KOPT-K1 (cell line): ENCODE measurements around the gene PAQR9.

Experiments used
- H3K27ac ChIP-seq: fragments of 200-600 bp; sonication (generic); 2 replicates; pipeline ENCODE4 v1.5.1; 2016; ENCODE audit warnings: antibody characterized with exemption, mild to moderate bottlenecking, low read depth, low read length; ENCODE audit not compliant: poor library complexity, severe bottlenecking
- H3K36me3 ChIP-seq: fragments of 200-600 bp; sonication (generic); 2 replicates; pipeline ENCODE4 v1.5.1; 2017; ENCODE audit warnings: antibody characterized with exemption, mild to moderate bottlenecking, low read length, moderate library complexity; ENCODE audit not compliant: insufficient read depth
- H3K9me3 ChIP-seq: fragments of 200-600 bp; sonication (generic); 2 replicates; pipeline ENCODE4 v1.5.1; 2017; ENCODE audit warnings: antibody characterized with exemption, low read length, mild to moderate bottlenecking; ENCODE audit not compliant: insufficient read depth, poor library complexity, severe bottlenecking

The PAQR9 gene

GRCh38 chr3:142926368-142926944 is 37.0 kb downstream of the PAQR9 start:
- H3K9me3 ChIP-seq: peaks cover 8% of the 10 kb centered on the region
- H3K36me3 ChIP-seq: no peaks in the 10 kb centered on the region
- no peak overlapping the region for H3K27ac ChIP-seq

- no peaks in the 10 kb centered on the region for H3K36me3 ChIP-seq
- H3K27ac ChIP-seq: no peak overlapping the region
Observed at GRCh38 chr3:142925140-142925539, 38.3 kb downstream of the PAQR9 start.

GRCh38 chr3:142923694-142924093 is 39.8 kb downstream of the PAQR9 start:
- Histone ChIP-seq H3K36me3 (no peaks in the 10 kb centered on the region), H3K9me3 (peaks cover 8% of the 10 kb centered on the region), H3K27ac (no peak overlapping the region)

More at GRCh38 chr3:142925140-142925539, 38.3 kb downstream of the PAQR9 start:
- peaks cover 8% of the 10 kb centered on the region for H3K9me3 ChIP-seq

- H3K9me3 ChIP-seq: no peaks in the 10 kb centered on the region
- no peak overlapping the region for H3K27ac ChIP-seq
- H3K36me3 ChIP-seq: no peaks in the 10 kb centered on the region
Observed at GRCh38 chr3:142916605-142917004, 46.9 kb downstream of the PAQR9 start.

GRCh38 chr3:142915636-142916035 is 47.8 kb downstream of the PAQR9 start:
- Histone ChIP-seq H3K36me3 (no peaks in the 10 kb centered on the region), H3K27ac (no peak overlapping the region), H3K9me3 (no peaks in the 10 kb centered on the region)

GRCh38 chr3:142914286-142914811 is 49.1 kb downstream of the PAQR9 start:
- Histone ChIP-seq H3K27ac (no peak overlapping the region), H3K36me3 (no peaks in the 10 kb centered on the region), H3K9me3 (no peaks in the 10 kb centered on the region)

- Histone ChIP-seq H3K27ac (no peak overlapping the region), H3K9me3 (no peaks in the 10 kb centered on the region), H3K36me3 (no peaks in the 10 kb centered on the region)
Observed at GRCh38 chr3:142913432-142913831, 50.0 kb downstream of the PAQR9 start.

- no peaks in the 10 kb centered on the region for H3K9me3 ChIP-seq
- H3K27ac ChIP-seq: no peak overlapping the region
- H3K36me3 ChIP-seq: no peaks in the 10 kb centered on the region
Observed at GRCh38 chr3:142912402-142913172, 50.9 kb downstream of the PAQR9 start.
